ENCODE results near the gene ITLN1. TPM values are rescaled to one million over a fixed set of nuclear protein-coding genes. Genes with fewer than 3 reads are reported as not detected.
"Not testable (repeated sequence)": the region's sequence is repeated elsewhere in the genome, so short reads cannot be mapped to it uniquely, and the experiment has no call there.

The ITLN1 gene
- not detected in 2 replicates for total RNA-seq (2014; rRNA removed; shearing (Covaris generic))

DNA sequence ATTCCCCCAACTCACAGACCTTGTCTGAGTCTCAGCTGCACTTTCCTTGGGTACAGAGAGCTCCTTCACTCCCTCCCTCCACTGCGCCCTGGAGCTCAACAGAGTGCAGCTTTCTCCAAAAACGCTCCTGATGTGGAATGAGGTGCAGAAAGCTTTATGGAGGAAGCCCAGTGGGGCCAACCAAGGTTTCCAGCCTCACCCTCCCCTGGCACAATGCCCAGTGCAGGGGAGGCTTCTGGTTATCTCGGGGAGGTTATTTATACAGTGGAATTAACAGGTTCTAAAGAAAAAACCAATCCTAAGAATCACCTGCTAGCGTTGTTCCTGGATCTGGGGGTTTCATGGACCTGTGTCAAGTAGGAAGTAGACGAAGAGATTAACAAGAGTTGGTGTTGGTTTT lies at the start of gene ITLN1:
TSS of gene ITLN1 (minus strand) at position 139 of the 400 bp plus-strand sequence. CDS start 303 bp downstream, outside the sequence.
- no peak within 1 kb of the TSS for H3K4me3 ChIP-seq
- H3K27me3 ChIP-seq = no peaks in the 10 kb centered on the region
- no peaks in the 10 kb centered on the region for H3K36me3 ChIP-seq
- no peak for DNase-seq
- H3K9me3 ChIP-seq (replicated peaks) = no peaks in the 10 kb centered on the region
- no peaks in the 10 kb centered on the region for H3K4me1 ChIP-seq
- no peak within 1 kb of the TSS for H3K27ac ChIP-seq

DNA sequence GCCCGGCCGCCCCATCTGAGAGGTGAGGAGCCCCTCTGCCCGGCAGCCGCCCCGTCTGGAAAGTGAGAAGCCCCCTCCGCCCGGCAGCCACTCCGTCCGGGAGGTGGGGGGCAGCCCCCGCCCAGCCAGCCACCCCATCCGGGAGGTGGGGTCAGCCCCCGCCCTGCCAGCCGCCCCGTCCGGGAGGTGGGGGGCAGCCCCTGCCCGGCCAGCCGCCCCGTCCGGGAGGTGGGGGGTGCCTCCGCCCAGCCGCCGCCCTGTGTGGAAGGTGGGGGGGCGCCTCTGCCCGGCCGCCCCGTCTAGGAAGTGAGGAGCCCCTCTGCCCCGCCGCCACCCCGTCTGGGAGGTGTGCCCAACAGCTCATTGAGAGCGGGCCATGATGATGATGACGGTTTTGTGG lies 48.3 kb upstream of the ITLN1 start:
- DNase-seq, H3K4me3 ChIP-seq, H3K36me3 ChIP-seq: not testable (repeated sequence)

DNA sequence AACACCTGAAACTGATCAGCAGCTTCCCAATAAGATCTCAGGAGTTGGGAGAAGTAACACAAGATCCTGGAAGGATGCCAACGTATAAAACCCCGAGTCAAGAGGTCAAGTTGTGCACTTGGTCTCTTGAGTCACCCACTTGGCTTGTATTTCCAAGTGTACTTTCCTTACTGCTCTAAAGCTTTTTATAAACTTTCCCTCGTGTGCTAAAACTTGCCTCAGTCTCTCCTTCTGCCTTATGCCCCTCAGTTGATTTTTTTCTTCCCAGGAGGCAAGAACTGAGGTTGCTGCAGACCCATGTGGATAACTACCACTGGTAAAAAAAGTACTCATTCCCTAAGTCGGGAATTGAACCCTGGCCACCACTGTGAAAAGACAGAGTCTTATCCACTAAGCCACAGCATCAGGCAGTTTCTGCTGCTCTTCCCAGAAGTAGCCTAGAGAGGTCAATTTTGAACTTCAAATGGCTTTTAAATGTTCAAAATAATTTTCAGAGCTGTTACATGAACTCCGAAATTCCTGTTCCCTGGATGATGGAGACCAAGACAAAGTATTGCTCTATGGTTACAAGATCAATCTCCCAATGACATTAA lies 40.8 kb upstream of the ITLN1 start:
- no peaks in the 10 kb centered on the region for H3K27me3 ChIP-seq
- H3K36me3 ChIP-seq = no peaks in the 10 kb centered on the region
- H3K4me1 ChIP-seq = no peaks in the 10 kb centered on the region
- no peak overlapping the region for H3K4me3 ChIP-seq
- H3K27ac ChIP-seq = no peak overlapping the region
- DNase-seq = no peak
- H3K9me3 ChIP-seq (replicated peaks) = no peaks in the 10 kb centered on the region

More for the DNA sequence above, 48.3 kb upstream of the ITLN1 start:
- H3K9me3 ChIP-seq (replicated peaks); H3K4me1 ChIP-seq; H3K27ac ChIP-seq; H3K27me3 ChIP-seq: not testable (repeated sequence)

GRCh38 chr1:160924791-160925651 lies 40.0 kb upstream of the ITLN1 start:
- Histone ChIP-seq H3K9me3 (replicated peaks) (no peaks in the 10 kb centered on the region), H3K27ac (no peak overlapping the region), H3K27me3 (no peaks in the 10 kb centered on the region), H3K4me3 (no peak overlapping the region), H3K36me3 (no peaks in the 10 kb centered on the region), H3K4me1 (no peaks in the 10 kb centered on the region)
- no peak for DNase-seq

GRCh38 chr1:160916666-160917065 lies 31.7 kb upstream of the ITLN1 start:
- no peaks in the 10 kb centered on the region; the same call in 1 of the 2 replicates for H3K27me3 ChIP-seq
- no peak overlapping the region for H3K27ac ChIP-seq
- no peak for DNase-seq
- no peaks in the 10 kb centered on the region for H3K36me3 ChIP-seq
- H3K9me3 ChIP-seq (replicated peaks) = no peaks in the 10 kb centered on the region
- no peaks in the 10 kb centered on the region for H3K4me1 ChIP-seq
- H3K4me3 ChIP-seq = no peak overlapping the region

DNA sequence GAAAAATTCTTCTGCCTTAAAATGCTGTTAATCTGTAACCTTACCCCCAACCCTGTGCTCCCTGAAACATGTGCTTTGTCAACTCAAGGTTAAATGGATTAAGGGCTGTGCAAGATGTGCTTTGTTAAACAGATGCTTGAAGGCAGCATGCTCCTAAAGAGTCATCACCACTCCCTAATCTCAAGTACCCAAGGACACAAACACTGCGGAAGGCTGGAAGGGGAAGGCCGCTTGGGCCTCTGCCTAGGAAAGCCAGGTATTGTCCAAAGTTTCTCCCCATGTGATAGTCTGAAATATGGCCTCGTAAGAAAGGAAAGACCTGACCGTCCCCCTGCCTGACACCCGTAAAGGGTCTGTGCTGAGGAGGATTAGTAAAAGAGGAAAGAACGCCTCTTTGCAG lies 28.2 kb upstream of the ITLN1 start:
- not testable (repeated sequence) for H3K4me1 ChIP-seq; H3K4me3 ChIP-seq; DNase-seq; H3K27me3 ChIP-seq; H3K36me3 ChIP-seq; H3K27ac ChIP-seq; H3K9me3 ChIP-seq (replicated peaks)

DNA sequence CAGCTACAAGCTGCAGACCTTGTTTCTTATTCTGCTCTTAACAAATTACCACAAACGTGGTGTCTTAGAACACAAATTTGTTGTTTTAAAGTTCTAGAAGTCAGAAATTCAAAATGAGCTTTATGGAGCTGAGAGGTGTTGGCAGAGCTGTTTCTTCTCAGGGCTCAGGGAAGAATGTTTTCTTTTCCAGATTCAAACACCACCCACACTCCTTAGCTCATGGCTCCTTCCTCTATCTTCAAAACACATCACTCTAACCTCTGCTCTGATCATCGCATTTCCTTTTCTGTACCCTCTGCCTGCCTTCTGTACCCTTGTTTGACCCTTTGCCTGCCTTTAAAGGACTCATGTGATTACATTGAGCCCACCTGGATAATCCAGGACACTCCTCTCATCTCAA lies 26.9 kb upstream of the ITLN1 start:
- Histone ChIP-seq H3K27ac (no peak overlapping the region), H3K9me3 (replicated peaks) (no peaks in the 10 kb centered on the region), H3K27me3 (no peaks in the 10 kb centered on the region; the same call in 1 of the 2 replicates), H3K36me3 (no peaks in the 10 kb centered on the region), H3K4me3 (no peak overlapping the region), H3K4me1 (no peaks in the 10 kb centered on the region)
- DNase-seq = no peak

DNA sequence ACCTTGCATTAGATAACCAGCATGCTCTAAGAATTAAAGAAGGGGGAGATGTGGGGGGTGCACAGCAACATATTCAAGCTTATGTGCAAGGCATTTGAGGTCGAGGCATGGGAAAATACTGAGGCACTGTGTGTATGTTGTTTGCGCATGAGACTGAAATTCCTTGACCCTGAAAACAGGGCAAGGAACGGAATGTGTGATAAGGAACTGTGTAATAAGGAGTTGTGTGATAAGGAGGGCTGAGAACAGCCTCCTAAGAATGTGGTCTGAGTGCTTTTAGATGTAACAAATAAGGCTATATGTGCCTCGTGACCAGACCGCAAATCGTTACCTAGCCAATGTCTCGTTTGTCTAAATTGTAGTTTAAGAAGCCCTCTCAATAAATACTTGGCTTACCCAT lies 26.5 kb upstream of the ITLN1 start:
- H3K27me3 ChIP-seq = no peaks in the 10 kb centered on the region; the same call in 1 of the 2 replicates

DNA sequence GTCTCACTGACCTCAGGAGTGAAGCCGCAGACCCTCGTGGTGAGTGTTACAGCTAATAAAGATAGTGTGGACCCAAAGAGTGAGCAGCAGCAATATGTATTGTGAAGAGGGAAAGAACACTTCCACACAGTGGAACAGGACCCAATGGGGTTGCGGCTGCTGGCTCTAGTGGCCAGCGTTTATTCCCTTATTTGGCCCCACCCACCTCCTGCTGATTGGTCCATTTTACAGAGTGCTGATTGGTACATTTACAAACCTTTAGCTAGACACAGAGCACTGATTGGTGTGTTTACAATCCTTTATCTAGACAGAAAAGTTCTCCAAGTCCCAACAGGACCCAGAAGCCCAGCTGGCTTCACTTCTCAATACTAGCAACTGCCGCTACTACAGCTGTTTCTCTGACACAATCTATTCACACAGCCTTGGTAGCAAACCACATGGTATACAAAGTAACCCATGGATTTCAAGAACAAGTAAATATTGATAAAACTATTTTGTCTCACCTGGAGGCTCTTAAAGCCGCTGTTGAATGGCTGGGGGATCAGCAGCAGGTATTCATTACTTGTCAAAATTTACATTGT lies 25.3 kb upstream of the ITLN1 start:
- Histone ChIP-seq H3K36me3 (no peaks in the 10 kb centered on the region), H3K4me1 (no peaks in the 10 kb centered on the region), H3K9me3 (replicated peaks) (no peaks in the 10 kb centered on the region), H3K27me3 (no peaks in the 10 kb centered on the region), H3K4me3 (no peak overlapping the region), H3K27ac (no peak overlapping the region)
- no peak for DNase-seq

More for the DNA sequence above, 26.5 kb upstream of the ITLN1 start:
- Histone ChIP-seq H3K4me3 (no peak overlapping the region), H3K4me1 (no peaks in the 10 kb centered on the region), H3K27ac (no peak overlapping the region), H3K9me3 (replicated peaks) (no peaks in the 10 kb centered on the region), H3K36me3 (no peaks in the 10 kb centered on the region)
- no peak for DNase-seq

- Histone ChIP-seq H3K36me3 (no peaks in the 10 kb centered on the region), H3K27ac (no peak overlapping the region), H3K9me3 (replicated peaks) (no peaks in the 10 kb centered on the region), H3K4me3 (no peak overlapping the region), H3K27me3 (0 out of 2 replicates have a peak, but pooled peaks cover 6% of the 10 kb centered on the region), H3K4me1 (no peaks in the 10 kb centered on the region)
- DNase-seq = no peak
Measured at GRCh38 chr1:160907976-160908375, 23.0 kb upstream of the ITLN1 start.

DNA sequence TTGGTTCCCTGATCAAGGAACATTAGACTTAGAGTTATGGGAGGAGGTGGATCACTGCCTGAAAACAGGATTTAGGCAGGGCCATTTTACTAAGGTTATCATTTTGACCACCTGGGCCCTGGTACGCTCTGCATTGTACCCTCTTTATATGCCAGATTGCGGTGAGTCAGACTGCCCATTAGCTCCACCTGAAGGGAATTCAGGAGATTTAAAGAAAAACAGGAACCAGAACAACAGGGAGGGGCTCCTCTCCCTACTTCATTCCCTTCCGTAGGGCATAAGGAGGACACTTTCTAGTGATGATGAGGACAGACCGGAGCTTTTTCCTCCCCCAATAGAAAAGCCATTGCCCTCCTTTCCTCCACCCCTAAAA lies 20.6 kb upstream of the ITLN1 start:
- DNase-seq = no peak

GRCh38 chr1:160904783-160905616 lies 20.0 kb upstream of the ITLN1 start:
- Histone ChIP-seq H3K9me3 (replicated peaks) (no peaks in the 10 kb centered on the region), H3K27me3 (0 out of 2 replicates have a peak, but pooled peaks cover 6% of the 10 kb centered on the region), H3K4me3 (no peak overlapping the region), H3K27ac (no peak overlapping the region), H3K36me3 (no peaks in the 10 kb centered on the region), H3K4me1 (no peaks in the 10 kb centered on the region)
- DNase-seq = no peak

More for the DNA sequence above, 20.6 kb upstream of the ITLN1 start:
- H3K36me3 ChIP-seq = no peaks in the 10 kb centered on the region
- no peaks in the 10 kb centered on the region for H3K4me1 ChIP-seq
- H3K4me3 ChIP-seq = no peak overlapping the region
- H3K27ac ChIP-seq = no peak overlapping the region
- 0 out of 2 replicates have a peak, but pooled peaks cover 6% of the 10 kb centered on the region for H3K27me3 ChIP-seq
- no peaks in the 10 kb centered on the region for H3K9me3 ChIP-seq (replicated peaks)

DNA sequence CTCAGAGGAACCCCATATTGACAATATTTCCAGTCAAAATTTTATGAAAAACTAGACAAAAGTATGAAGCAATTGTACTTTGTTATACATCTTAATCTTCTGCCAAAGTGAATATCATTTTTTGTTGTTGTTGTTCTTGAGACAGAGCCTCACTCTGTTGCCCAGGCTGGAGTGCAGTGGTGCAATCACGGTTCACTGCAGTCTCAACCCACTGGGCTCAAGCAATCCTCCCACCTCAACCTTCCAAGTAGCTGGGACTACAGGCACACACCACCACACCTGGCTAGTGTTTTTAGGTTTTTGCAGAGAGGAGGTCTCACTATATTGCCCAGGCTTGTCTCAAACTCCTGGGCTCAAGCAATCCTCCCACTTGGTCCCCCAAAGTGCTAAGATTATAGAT lies 17.3 kb upstream of the ITLN1 start:
- H3K27me3 ChIP-seq; H3K36me3 ChIP-seq; H3K27ac ChIP-seq; H3K9me3 ChIP-seq (replicated peaks); H3K4me1 ChIP-seq; H3K4me3 ChIP-seq; DNase-seq: not testable (repeated sequence)

DNA sequence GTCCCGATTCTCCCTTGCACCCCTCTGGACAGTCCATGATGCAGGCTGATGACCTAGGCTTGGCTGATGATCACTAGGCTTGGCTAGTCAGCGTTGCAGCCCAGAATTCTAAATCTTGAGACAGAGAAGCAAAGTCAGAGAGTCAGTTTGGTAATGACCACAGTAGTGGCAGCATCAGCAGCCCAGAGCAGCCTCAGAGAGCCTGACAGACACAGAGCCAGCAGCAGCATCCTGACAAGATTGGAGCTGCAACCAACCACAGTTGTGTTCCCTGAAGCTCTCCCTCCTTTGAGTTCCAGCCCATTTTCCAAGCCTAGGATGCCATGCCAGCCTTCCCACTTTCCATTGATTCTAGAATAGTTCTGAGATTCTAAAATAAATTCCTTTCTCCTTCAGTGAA lies 16.8 kb upstream of the ITLN1 start:
- 0 out of 2 replicates have a peak, but pooled peaks cover 6% of the 10 kb centered on the region for H3K27me3 ChIP-seq
- H3K27ac ChIP-seq = no peak overlapping the region
- no peaks in the 10 kb centered on the region for H3K4me1 ChIP-seq
- H3K9me3 ChIP-seq (replicated peaks) = no peaks in the 10 kb centered on the region
- no peak overlapping the region for H3K4me3 ChIP-seq
- no peaks in the 10 kb centered on the region for H3K36me3 ChIP-seq
- no peak for DNase-seq

Data from SJCRH30 (cell line).